ENCODE measurements around the gene CBFB.

DNA sequence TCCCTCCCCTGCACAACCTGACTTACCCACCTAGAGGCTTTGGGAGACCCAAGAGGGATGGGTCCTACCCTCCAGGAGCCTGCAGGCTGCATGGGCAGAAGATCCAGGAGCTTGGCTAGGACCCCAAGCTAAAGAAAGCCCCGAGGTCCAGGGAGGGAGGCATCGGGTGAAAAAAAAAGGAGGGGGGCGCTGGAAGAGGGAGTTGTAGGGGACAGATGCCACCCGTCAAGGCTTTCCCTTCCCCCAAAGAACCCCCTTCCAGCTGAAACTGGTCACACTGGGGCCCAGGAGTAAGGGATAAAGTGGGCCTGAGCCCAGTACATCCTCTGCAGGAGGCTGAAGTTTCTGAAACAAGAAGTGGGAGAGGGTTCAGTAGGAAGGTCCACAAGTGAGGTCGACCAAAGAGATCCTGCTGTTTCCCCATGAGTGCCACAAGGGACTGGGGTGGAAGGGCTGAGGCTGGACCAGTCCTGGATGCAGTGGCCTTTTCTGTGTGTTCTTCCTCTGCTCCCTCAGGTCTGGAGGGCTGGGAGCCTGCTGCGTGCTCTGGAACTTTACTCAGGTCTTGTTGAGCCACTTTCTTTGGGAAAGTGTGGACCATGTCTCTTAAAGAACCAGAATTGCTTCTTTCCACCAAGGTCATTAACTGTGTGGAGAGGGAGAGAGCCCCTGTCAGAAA, 14.2 kb upstream of the CBFB start:
- TF ChIP-seq, protein P1, sequence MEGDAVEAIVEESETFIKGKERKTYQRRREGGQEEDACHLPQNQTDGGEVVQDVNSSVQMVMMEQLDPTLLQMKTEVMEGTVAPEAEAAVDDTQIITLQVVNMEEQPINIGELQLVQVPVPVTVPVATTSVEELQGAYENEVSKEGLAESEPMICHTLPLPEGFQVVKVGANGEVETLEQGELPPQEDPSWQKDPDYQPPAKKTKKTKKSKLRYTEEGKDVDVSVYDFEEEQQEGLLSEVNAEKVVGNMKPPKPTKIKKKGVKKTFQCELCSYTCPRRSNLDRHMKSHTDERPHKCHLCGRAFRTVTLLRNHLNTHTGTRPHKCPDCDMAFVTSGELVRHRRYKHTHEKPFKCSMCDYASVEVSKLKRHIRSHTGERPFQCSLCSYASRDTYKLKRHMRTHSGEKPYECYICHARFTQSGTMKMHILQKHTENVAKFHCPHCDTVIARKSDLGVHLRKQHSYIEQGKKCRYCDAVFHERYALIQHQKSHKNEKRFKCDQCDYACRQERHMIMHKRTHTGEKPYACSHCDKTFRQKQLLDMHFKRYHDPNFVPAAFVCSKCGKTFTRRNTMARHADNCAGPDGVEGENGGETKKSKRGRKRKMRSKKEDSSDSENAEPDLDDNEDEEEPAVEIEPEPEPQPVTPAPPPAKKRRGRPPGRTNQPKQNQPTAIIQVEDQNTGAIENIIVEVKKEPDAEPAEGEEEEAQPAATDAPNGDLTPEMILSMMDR (IDR thresholded peaks at IDR 0.05): no peak
- no peak for TF ChIP-seq POLR2A (IDR thresholded peaks at IDR 0.05)

All from right lobe of liver (tissue), 4 donors.